Activated CD8-positive, alpha-beta T cell treated with anti-CD3 and anti-CD28 coated beads, Interleukin-2, amount 10 ng/mL, durations not matched to agents 7 days and 5 days (primary cell): Measurements from ENCODE around the gene GAB2. TPM values are rescaled to one million over a fixed set of nuclear protein-coding genes. Genes with fewer than 3 reads are reported as not detected.

Source experiments
- ATAC-seq: fragments of 150-1000 bp; cut with Tn5 transposase; one replicate; pipeline ENCODE4 v1.10.0; 2021; ENCODE audit warnings: moderate library complexity
- CTCF ChIA-PET: fragments of 350-600 bp; sonication (Branson Sonifier 250); formaldehyde crosslinking; loops from one replicate; lab custom pipeline; 2021; ENCODE audit warnings: antibody characterized with exemption; lab: Charles Lee
- POLR2A ChIA-PET: fragments of 350-600 bp; sonication (Branson Sonifier 250); formaldehyde crosslinking; loops from one replicate; lab custom pipeline; 2021; ENCODE audit warnings: antibody characterized with exemption; lab: Charles Lee
- DNase-seq: peaks from one replicate; pipeline ENCODE4 v3.0.0-alpha.2; 2020
- H3K27ac Mint-ChIP-seq: one replicate; pipeline ENCODE4 v1.8.0; 2021; ENCODE audit warnings: mild to moderate bottlenecking, mixed read lengths
- H3K27me3 Mint-ChIP-seq: one replicate; pipeline ENCODE4 v1.8.0; 2021; ENCODE audit warnings: low read depth, mixed read lengths
- H3K36me3 Mint-ChIP-seq: one replicate; pipeline ENCODE4 v1.8.0; 2021; ENCODE audit warnings: low read depth, mixed read lengths
- H3K4me1 Mint-ChIP-seq: one replicate; pipeline ENCODE4 v1.8.0; 2021; ENCODE audit warnings: low read depth, mixed read lengths
- H3K4me3 Mint-ChIP-seq: one replicate; pipeline ENCODE4 v1.8.0; 2021; ENCODE audit warnings: mild to moderate bottlenecking, mixed read lengths
- H3K9me3 Mint-ChIP-seq: one replicate; pipeline ENCODE4 v1.8.0; 2022; ENCODE audit warnings: mixed read lengths; ENCODE audit not compliant: insufficient read depth
- total RNA-seq, 2 experiments: library from RNA; stranded (reverse); gene quantifications; one replicate each; pipeline ENCODE4 v1.2.3, GENCODE V29; 2021

Gene GAB2
- total RNA-seq, 2 experiments from 2014 or later, result 7.6 to 9.8 TPM

DNA sequence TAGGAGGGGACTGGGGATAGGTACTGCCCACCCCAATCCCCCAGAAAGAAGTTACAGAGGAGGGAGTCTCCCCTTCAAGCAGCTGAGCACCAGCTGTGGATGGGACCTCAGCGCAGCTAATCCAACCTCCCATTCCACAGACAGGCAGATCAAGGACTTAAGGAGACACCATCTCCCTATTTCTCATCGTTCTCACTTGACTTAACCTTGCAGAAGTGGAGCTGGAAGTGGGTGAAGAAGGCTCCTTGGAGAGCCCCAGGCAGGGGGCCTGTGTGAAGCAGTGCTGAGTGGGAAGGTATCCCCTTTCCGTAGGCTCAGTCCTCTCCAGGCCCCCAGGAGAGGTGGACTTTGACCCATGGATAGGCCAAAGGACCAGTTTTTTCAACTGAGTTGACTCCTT is 201.6 kb downstream of the GAB2 start:
- no peak overlapping the region for H3K4me3 Mint-ChIP-seq
- H3K27me3 Mint-ChIP-seq, result no peaks in the 10 kb centered on the region
- ChIA-PET POLR2A (no interaction called here), CTCF (no interaction called here)
- no peaks in the 10 kb centered on the region for H3K9me3 Mint-ChIP-seq
- H3K4me1 Mint-ChIP-seq, result peaks cover 11% of the 10 kb centered on the region
- no peak overlapping the region for H3K27ac Mint-ChIP-seq
- ATAC-seq (no peak), DNase-seq (no peak)
- peaks cover 43% of the 10 kb centered on the region for H3K36me3 Mint-ChIP-seq

DNA sequence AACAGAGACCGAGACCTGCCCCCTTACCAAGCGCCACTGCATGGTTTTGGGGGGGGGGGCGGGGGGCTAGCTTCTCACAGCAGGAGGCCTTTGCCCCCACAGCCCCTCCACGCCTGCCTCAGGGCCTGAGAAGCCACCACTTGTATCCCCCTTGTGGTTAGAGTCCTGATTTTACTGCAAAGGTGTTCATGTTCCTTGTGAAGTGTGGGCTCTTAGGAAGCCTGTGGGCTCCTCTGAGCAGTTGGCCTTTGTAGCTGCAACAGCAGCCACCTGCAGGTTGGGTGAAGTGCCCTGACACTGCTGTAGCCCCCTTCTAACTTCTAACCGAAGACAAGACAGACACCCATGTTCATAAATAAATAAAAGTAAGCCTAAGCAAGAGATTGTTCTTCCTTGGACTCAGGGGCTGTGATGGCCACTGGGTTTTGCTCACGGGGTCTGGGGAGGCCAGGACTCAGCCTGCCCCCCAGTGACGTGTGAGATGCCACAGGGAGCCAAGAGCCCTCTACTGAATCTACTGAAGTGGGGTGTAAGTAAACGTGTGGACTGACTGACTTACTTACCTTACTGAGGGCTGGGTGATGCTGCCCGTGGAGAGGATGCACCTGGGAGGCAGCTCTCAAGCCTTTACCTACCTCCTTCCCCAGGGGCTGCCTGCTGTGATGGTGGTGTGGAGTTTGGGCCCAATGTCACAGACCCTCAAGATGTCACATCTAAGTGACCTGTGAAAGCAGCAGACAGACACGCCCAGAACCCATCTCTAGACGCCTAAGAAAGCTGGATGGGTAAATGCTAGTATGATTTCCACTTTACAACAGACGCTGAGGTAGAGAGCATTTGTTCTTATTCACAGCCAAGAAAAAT is 203.1 kb downstream of the GAB2 start:
- POLR2A ChIA-PET, result no interaction called here
- Mint-ChIP-seq H3K27ac (peak overlapping the region; percentile 17), H3K4me3 (no peak overlapping the region), H3K9me3 (no peaks in the 10 kb centered on the region), H3K27me3 (no peaks in the 10 kb centered on the region), H3K36me3 (peaks cover 48% of the 10 kb centered on the region), H3K4me1 (peaks cover 6% of the 10 kb centered on the region)
- DNase-seq, result no peak
- CTCF ChIA-PET, result interaction anchor here (2.4 kb wide), 1 partner anchor 13 kb away, joined by 7 read pairs; no protein-coding TSS in a partner anchor
- no peak for ATAC-seq

DNA sequence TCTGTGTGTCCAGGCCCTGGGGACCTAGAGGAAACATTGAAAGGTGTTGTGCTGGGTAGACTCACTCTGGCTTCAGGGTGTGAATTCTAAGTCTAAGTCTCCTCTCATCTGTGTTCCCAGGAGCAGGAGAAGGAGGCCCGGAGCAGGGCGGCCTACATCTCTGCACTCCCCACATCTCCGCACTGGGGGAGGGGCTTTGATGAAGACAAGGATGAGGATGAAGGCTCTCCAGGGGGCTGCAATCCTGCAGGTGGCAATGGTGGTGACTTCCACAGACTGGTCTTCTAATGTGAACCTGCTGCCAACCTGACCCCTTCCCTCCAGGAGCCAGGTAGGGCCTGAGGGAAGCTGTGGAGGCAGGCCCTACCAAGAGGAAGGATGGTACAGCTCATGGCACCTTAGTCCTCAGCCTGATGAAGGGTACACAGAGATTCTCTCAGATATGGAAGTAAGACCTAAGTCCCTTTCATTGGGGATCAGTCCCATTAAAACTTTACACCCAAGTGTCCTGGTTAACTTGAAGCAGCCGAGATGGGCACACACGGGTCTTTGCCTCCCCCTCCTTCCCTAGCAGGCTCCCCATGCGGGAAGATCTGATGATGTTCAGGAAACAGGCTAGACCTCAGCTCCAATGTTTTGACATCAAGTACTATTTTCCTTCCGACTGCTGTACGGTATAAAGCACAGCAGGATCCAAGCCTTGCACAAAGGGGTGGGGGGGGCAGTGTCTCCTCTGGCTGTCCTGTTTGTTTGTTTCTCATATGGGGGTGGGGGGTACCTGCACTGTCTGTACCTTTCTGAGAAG is 203.9 kb downstream of the GAB2 start:
- Mint-ChIP-seq H3K36me3 (peaks cover 53% of the 10 kb centered on the region), H3K27ac (no peak overlapping the region), H3K27me3 (no peaks in the 10 kb centered on the region), H3K4me1 (peaks cover 6% of the 10 kb centered on the region), H3K9me3 (no peaks in the 10 kb centered on the region), H3K4me3 (no peak overlapping the region)
- ChIA-PET POLR2A (no interaction called here), CTCF (interaction anchor here (1.3 to 2.4 kb wide), 3 partner anchors 14 to 351 kb away, joined by 3 to 7 read pairs (median 4); no protein-coding TSS in a partner anchor)
- ATAC-seq (no peak), DNase-seq (no peak)

DNA sequence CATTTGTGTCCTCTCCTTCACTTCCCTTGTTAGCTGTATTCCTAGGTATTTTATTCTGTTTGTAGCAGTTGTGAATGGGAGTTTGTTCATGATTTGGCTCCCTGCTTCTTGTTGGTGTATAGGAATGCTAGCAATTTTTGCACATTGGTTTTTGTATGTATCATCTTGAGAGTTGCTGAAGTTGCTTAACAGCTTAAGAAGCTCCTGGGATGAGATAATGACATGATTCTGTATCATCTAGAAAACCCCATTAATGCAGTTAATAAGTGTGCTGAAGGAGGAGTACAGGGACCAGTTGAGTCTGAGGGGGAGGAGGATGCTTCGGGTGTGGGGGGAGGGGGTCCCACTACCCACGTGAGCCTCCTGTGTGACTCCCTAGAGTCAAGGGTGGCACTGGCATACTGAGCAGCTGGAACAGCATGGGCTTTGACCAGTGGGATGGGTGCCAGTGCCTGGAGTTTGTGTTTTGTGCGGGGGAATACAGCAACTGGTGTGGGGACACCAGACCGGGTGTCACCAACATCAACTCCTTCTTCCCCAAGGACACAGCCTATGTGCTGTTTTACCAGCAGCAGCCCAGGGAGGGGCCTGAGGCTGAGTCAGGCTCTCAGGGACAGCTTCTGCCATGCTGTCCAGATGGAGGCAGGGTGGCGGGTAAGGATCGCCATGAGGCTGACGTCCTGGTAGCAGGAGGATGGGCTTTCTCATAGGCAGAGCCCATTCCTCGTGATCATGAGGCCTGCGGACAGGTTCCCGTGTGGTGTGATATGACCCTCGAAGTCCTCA is 204.8 kb downstream of the GAB2 start:
- POLR2A ChIA-PET, result no interaction called here

DNA sequence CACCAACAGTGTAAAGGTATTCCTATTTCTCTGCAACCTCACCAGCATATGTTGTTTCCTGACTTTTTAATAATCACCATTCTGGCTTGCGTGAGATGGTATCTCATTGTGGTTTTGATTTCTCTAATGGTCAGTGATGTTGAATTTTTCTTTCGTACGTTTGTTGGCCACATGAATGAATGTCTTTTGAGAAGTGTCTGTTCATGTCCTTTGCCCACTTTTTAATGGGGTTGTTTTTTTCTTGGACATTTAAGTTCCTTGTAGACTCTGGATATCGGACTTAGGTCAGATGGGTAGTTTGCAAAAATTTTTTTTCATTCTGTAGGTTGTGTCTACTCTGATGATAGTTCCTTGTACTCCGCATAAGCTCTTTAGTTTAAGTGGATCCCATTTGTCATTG is 206.1 kb downstream of the GAB2 start:
- DNase-seq (no peak), ATAC-seq (no peak)
- CTCF ChIA-PET, result no interaction called here
- H3K27me3 Mint-ChIP-seq, result no peaks in the 10 kb centered on the region
- H3K4me3 Mint-ChIP-seq, result no peak overlapping the region
- POLR2A ChIA-PET, result no interaction called here
- H3K9me3 Mint-ChIP-seq, result no peaks in the 10 kb centered on the region
- no peak overlapping the region for H3K27ac Mint-ChIP-seq
- peaks cover 48% of the 10 kb centered on the region for H3K36me3 Mint-ChIP-seq
- peaks cover 2% of the 10 kb centered on the region for H3K4me1 Mint-ChIP-seq

More for the DNA sequence above, 204.8 kb downstream of the GAB2 start:
- CTCF ChIA-PET, result interaction anchor here (1.3 to 1.4 kb wide), 2 partner anchors 19 to 352 kb away, joined by 3 to 4 read pairs; no protein-coding TSS in a partner anchor
- ATAC-seq, result no peak
- H3K4me3 Mint-ChIP-seq, result no peak overlapping the region
- H3K9me3 Mint-ChIP-seq, result no peaks in the 10 kb centered on the region
- H3K4me1 Mint-ChIP-seq, result peaks cover 6% of the 10 kb centered on the region
- no peak for DNase-seq
- no peak overlapping the region for H3K27ac Mint-ChIP-seq
- no peaks in the 10 kb centered on the region for H3K27me3 Mint-ChIP-seq
- H3K36me3 Mint-ChIP-seq, result peaks cover 54% of the 10 kb centered on the region

DNA sequence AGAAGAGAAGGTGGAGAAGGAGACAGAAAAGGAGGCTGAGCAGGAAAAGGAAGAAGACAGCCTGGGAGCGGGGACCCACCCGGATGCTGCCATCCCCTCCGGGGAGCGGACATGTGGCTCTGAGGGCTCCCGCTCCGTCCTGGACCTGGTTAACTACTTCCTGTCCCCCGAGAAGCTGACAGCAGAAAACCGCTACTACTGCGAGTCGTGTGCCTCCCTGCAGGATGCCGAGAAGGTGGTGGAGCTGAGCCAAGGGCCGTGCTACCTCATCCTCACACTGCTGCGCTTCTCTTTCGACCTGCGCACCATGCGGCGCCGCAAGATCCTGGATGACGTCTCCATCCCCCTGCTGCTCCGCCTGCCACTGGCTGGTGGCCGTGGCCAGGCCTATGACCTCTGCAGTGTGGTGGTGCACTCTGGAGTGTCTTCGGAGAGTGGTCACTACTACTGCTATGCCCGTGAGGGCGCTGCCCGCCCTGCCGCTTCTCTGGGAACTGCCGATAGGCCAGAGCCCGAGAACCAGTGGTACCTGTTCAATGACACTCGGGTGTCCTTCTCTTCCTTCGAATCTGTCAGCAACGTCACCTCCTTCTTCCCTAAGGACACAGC is 207.5 kb downstream of the GAB2 start:
- no peak for ATAC-seq
- Mint-ChIP-seq H3K4me3 (no peak overlapping the region), H3K27ac (no peak overlapping the region), H3K36me3 (peaks cover 48% of the 10 kb centered on the region), H3K9me3 (no peaks in the 10 kb centered on the region), H3K4me1 (peaks cover 10% of the 10 kb centered on the region), H3K27me3 (no peaks in the 10 kb centered on the region)
- CTCF ChIA-PET, result no interaction called here
- no peak for DNase-seq
- POLR2A ChIA-PET, result no interaction called here

DNA sequence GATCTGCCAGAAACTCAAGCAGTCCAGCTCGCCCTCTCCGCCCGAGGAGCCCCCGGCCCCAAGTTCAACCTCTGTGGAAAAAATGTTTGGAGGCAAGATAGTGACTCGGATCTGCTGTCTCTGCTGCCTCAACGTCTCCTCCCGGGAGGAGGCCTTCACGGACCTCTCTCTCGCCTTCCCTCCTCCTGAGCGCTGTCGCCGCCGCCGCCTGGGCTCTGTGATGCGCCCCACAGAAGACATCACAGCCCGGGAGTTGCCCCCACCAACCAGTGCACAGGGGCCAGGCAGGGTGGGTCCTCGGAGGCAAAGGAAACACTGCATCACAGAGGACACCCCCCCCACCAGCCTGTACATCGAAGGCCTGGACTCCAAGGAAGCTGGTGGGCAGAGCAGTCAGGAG is 208.1 kb downstream of the GAB2 start:
- H3K4me1 Mint-ChIP-seq, result peaks cover 16% of the 10 kb centered on the region
- H3K36me3 Mint-ChIP-seq, result peaks cover 52% of the 10 kb centered on the region
- H3K4me3 Mint-ChIP-seq, result no peak overlapping the region
- no peaks in the 10 kb centered on the region for H3K9me3 Mint-ChIP-seq
- ChIA-PET CTCF (no interaction called here), POLR2A (no interaction called here)
- ATAC-seq, result no peak
- H3K27ac Mint-ChIP-seq, result no peak overlapping the region
- no peak for DNase-seq
- H3K27me3 Mint-ChIP-seq, result no peaks in the 10 kb centered on the region

DNA sequence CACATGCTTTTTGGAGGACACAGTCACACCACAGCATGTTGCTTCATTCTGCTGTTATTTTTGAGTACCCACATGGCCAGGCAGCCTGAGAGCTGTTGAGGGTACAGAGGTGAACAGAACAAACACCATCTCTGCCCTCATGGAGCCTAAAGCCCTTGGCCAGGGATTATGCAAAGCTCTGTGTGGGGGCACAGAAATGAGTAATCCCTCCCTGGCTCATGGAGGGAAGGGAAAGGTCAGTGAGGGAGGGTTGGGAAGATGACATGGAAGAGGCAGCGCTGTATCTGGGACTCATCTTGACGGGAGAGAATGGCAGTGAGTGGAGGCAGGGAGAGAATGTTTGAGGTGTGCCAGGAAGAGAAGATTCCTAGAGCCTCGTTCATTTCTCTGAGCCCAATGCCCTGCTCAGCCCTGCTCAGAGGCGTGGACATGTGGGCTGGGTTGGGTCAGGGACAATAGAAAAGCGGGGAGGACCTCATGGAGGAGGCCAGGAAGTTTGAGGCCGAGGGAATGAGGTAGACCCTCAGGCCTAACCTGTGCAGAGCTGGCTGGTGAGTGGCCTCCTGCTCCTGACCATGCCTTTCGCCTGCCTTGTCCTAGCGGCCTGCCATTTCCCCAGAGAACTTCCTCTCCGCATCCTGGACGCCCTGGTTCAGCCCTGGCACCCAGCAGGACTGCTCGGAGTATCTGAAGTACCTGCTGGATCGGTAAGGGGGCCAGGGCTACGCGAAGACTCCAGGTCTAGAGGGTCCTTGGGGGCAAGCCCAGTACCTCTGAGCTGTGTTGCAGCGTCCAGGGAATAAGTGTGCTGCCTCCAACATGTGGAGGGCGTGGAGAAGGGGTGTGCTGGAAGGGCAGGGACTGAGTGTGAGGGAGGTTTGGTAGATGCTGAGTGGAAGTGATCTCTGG is 209.1 kb downstream of the GAB2 start:
- POLR2A ChIA-PET, result no interaction called here

DNA sequence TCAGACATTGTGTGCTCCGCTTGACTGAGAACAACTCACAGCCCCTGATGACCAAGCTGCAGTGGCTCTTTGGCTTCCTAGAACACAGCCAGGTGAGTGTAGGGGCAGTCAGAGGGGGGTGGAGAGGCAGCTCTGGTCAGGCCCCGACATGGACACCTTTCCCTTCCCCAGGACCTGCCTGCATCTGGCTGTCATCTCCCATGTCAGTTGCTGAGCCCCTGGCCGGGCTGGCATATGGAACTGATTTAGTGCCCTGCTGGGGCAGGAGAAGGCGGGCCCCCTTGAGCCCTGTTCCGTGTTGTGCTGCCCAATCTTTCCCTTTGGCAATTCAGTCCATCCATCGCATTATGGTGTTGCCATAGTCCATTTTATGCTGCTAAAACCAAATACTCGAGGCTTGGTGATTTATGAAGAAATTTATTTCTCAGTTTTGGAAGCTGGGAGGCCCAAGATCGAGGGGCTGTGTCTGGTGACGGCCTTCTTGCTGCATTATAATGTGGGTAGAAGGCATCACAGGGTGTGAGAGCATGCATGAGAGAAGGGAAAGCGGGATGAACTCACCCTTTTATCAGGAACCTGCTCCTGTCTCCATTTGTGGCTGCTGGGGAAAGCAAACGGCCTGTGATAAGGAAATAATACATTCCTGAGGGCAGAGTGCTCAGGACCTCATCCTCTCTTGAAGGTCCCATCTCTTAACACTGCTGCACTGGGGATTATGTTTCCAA is 209.9 kb downstream of the GAB2 start:
- ChIA-PET POLR2A (interaction anchor here (0.9 kb wide), 1 partner anchor 213 kb away, joined by 3 read pairs; the partner anchor contains the start of gene INTS4), CTCF (interaction anchor here (1.7 kb wide), 1 partner anchor 20 kb away, joined by 6 read pairs; no protein-coding TSS in a partner anchor)
- Mint-ChIP-seq H3K4me1 (peaks cover 27% of the 10 kb centered on the region), H3K36me3 (peaks cover 50% of the 10 kb centered on the region), H3K4me3 (no peak overlapping the region), H3K27me3 (no peaks in the 10 kb centered on the region), H3K27ac (peak overlapping the region; percentile 5), H3K9me3 (no peaks in the 10 kb centered on the region)
- no peak for DNase-seq
- ATAC-seq, result no peak

More for the DNA sequence above, 209.1 kb downstream of the GAB2 start:
- ATAC-seq, result no peak
- H3K4me3 Mint-ChIP-seq, result no peak overlapping the region
- H3K27me3 Mint-ChIP-seq, result no peaks in the 10 kb centered on the region
- peak overlapping the region; percentile 5 for H3K27ac Mint-ChIP-seq
- CTCF ChIA-PET, result no interaction called here
- DNase-seq, result no peak
- no peaks in the 10 kb centered on the region for H3K9me3 Mint-ChIP-seq
- peaks cover 21% of the 10 kb centered on the region for H3K4me1 Mint-ChIP-seq
- H3K36me3 Mint-ChIP-seq, result peaks cover 50% of the 10 kb centered on the region

DNA sequence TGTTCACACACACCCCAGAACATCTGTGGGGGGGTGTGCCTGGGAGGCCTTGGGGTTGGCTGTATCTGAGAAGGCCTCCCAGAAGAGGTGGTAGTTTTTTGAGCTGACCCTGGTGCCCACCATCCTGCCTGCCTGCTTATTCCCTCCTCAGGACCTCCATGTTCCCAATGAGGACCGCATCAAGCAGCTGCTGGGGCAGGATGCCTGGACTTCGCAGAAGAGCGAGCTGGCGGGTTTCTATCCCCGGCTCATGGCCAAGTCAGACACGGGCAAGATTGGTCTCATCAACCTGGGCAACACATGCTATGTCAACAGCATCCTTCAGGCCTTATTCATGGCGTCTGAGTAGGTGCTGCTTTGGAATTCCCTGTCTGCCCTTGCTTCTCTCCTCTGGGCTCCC is 211.9 kb downstream of the GAB2 start:
- H3K9me3 Mint-ChIP-seq, result no peaks in the 10 kb centered on the region
- H3K4me1 Mint-ChIP-seq, result peaks cover 46% of the 10 kb centered on the region
- ChIA-PET POLR2A (no interaction called here), CTCF (interaction anchor here (1.7 kb wide), 1 partner anchor 22 kb away, joined by 6 read pairs; no protein-coding TSS in a partner anchor)
- peaks cover 46% of the 10 kb centered on the region for H3K36me3 Mint-ChIP-seq
- H3K27me3 Mint-ChIP-seq, result no peaks in the 10 kb centered on the region
- no peak overlapping the region for H3K27ac Mint-ChIP-seq
- H3K4me3 Mint-ChIP-seq, result no peak overlapping the region
- DNase-seq (no peak), ATAC-seq (no peak)
